Upper lobe of left lung (tissue), 4 donors: ENCODE results near the gene LUC7L3.

Experiments
- EP300 ChIP-seq, 4 donors: sonication (generic); formaldehyde crosslinking; IDR thresholded peaks; one replicate each; pipeline ENCODE4 v1.5.1; 2017; ENCODE audit warnings: antibody characterized with exemption in 4 of 4, control low read depth in 2 of 4
- POLR2A ChIP-seq, 4 donors: fragments of 450-650 bp; IDR thresholded peaks; one replicate each; pipeline ENCODE4 v1.5.1; 2016 to 2017; ENCODE audit warnings: antibody characterized with exemption in 4 of 4, mild to moderate bottlenecking in 2 of 4
- POLR2AphosphoS5 ChIP-seq, 2 donors: sonication (generic); formaldehyde crosslinking; IDR thresholded peaks; one replicate each; pipeline ENCODE4 v1.5.1; 2017; ENCODE audit warnings: antibody characterized with exemption in 2 of 2
- TF ChIP-seq, protein P1 (sequence below), 6 experiments: fragments of 450-650 bp in 4 of 6; fragments of 200-600 bp in 2 of 6; sonication (generic) in 2 of 6; IDR thresholded peaks; one replicate each; pipeline ENCODE4 v1.5.1; 2016 to 2019; ENCODE audit warnings: antibody characterized with exemption in 6 of 6

DNA sequence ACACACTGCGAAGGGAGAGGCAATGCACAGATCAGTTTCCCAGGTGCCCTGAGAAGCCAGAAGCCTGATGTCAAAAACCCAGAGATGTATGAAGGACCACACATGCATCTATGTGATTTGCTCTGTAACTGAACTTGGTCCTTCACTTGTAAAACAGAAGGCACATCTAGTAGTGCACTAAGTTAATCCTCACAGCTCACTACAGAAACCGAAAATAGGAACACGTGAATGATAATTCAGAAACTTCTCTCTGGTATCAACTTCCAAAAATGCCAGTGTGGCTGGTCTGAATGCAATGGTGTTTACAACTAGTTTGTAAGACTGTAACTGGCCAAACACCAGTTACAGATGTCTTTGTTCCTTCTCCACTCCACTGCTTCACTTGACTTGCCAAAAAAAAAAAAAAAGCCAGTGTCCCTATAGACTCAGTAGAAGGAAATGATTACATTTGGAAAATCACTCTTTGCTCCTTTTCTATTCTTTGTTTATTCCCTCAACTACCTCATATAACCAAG, 23.0 kb upstream of the LUC7L3 start:
- TF ChIP-seq, protein P1, sequence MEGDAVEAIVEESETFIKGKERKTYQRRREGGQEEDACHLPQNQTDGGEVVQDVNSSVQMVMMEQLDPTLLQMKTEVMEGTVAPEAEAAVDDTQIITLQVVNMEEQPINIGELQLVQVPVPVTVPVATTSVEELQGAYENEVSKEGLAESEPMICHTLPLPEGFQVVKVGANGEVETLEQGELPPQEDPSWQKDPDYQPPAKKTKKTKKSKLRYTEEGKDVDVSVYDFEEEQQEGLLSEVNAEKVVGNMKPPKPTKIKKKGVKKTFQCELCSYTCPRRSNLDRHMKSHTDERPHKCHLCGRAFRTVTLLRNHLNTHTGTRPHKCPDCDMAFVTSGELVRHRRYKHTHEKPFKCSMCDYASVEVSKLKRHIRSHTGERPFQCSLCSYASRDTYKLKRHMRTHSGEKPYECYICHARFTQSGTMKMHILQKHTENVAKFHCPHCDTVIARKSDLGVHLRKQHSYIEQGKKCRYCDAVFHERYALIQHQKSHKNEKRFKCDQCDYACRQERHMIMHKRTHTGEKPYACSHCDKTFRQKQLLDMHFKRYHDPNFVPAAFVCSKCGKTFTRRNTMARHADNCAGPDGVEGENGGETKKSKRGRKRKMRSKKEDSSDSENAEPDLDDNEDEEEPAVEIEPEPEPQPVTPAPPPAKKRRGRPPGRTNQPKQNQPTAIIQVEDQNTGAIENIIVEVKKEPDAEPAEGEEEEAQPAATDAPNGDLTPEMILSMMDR (IDR thresholded peaks at IDR 0.05), result no peak
- TF ChIP-seq EP300 (IDR thresholded peaks at IDR 0.05), result no peak
- TF ChIP-seq POLR2A (IDR thresholded peaks at IDR 0.05), result no peak
- TF ChIP-seq POLR2AphosphoS5 (IDR thresholded peaks at IDR 0.05), result no peak
